H1 (cell line): ENCODE measurements around the gene OPN3.
"Not testable (repeated sequence)": the region's sequence is repeated elsewhere in the genome, so short reads cannot be mapped to it uniquely, and the experiment has no call there.

Source experiments
- CTCF ChIP-seq, 3 experiments: IDR thresholded peaks; 1 replicate in 2 of 3; 2 replicates in 1 of 3; pipeline versions ENCODE4 v1.5.1 to v1.6.1; 2011; ENCODE audit warnings: low read length in 3 of 3, mild to moderate bottlenecking in 3 of 3, inconsistent platforms in 2 of 3, low read depth in 1 of 3, moderate library complexity in 1 of 3; ENCODE audit not compliant: insufficient read depth in 1 of 3; ENCODE audit errors: control extremely low read depth in 1 of 3
- E2F6 ChIP-seq: IDR thresholded peaks from 2 replicates; pipeline ENCODE4 v1.6.1; 2012; ENCODE audit warnings: inconsistent platforms
- HDAC6 ChIP-seq: IDR thresholded peaks from one replicate; pipeline ENCODE4 v1.7.1; 2012; ENCODE audit warnings: low read depth, mild to moderate bottlenecking, inconsistent platforms, low read length, moderate library complexity
- KDM1A ChIP-seq: fragments of 200-600, 300-600 bp; sonication (generic); IDR thresholded peaks from 2 replicates; pipeline ENCODE4 v1.7.1; 2016; ENCODE audit warnings: mild to moderate bottlenecking, low read length, borderline replicate concordance
- POU5F1 ChIP-seq: IDR thresholded peaks from 2 replicates; pipeline ENCODE4 v1.6.1; 2011; ENCODE audit warnings: low read depth, mild to moderate bottlenecking, low read length, moderate library complexity
- RFX5 ChIP-seq: IDR thresholded peaks from 2 replicates; pipeline ENCODE4 v1.6.1; 2011; ENCODE audit warnings: low read depth, low read length, improper control_type of control experiment, borderline replicate concordance
- SP1 ChIP-seq: IDR thresholded peaks from 2 replicates; pipeline ENCODE4 v1.6.1; 2011; ENCODE audit warnings: low read depth, low read length
- YY1 ChIP-seq: IDR thresholded peaks from 2 replicates; pipeline ENCODE4 v1.6.1; 2011; ENCODE audit warnings: low read depth, mild to moderate bottlenecking, low read length

- TF ChIP-seq CTCF (IDR thresholded peaks at IDR 0.05; ENCODE audit: control extremely low read depth in 1 of 3, insufficient read depth in 1 of 3, low read depth in 1 of 3, low read length in 3 of 3); POU5F1; HDAC6; YY1; E2F6; KDM1A; SP1; RFX5: not testable (repeated sequence)
These were observed 41.8 kb upstream of the OPN3 start for GRCh38 chr1:241681861-241682448.
